Left lung (tissue), 10 donors: Measurements from ENCODE around the gene GRIK2. TPM values are rescaled to one million over a fixed set of nuclear protein-coding genes. Genes with fewer than 3 reads are reported as not detected.

ENCODE experiments used
- ATAC-seq: fragments of 200-7000 bp; cut with Tn5 transposase; one replicate; pipeline ENCODE4 v1.9.1; 2020; ENCODE audit warnings: moderate library complexity
- DNase-seq, 4 donors: peaks; one replicate each; pipeline ENCODE4 v3.0.0-alpha.2; 2013 to 2020
- H3K27ac ChIP-seq, 2 donors: fragments of 200-600 bp; sonication (generic) in 1 of 2; one replicate each; pipeline versions ENCODE4 v1.5.0 to v1.8.0; 2020 to 2021
- H3K27me3 ChIP-seq, 2 donors: fragments of 200-600 bp; sonication (generic) in 1 of 2; one replicate each; pipeline versions ENCODE4 v1.5.0 to v1.8.0; 2020 to 2021
- H3K36me3 ChIP-seq, 2 donors: fragments of 200-600 bp; sonication (generic) in 1 of 2; one replicate each; pipeline versions ENCODE4 v1.5.0 to v1.8.0; 2020 to 2021
- H3K4me1 ChIP-seq, 2 donors: fragments of 200-600 bp; one replicate each; pipeline ENCODE4 v1.8.0; 2021
- H3K4me3 ChIP-seq, 2 donors: fragments of 200-600 bp; sonication (generic) in 1 of 2; one replicate each; pipeline versions ENCODE4 v1.5.0 to v1.8.0; 2020 to 2021; ENCODE audit warnings: mild to moderate bottlenecking in 1 of 2
- H3K9me3 ChIP-seq, 2 donors: fragments of 200-600 bp; sonication (generic) in 1 of 2; one replicate each; pipeline versions ENCODE4 v1.5.0 to v1.8.0; 2020 to 2021
- CTCF ChIP-seq, 2 donors: fragments of 200-600 bp; sonication (generic) in 1 of 2; IDR thresholded peaks; one replicate each; pipeline versions ENCODE4 v1.5.0 to v1.8.0; 2021; ENCODE audit warnings: antibody characterized with exemption in 2 of 2
- intact Hi-C, 2 donors: fragments of 100-400 bp; cut with DNase I; formaldehyde crosslinking; loops; one replicate each; pipeline versions ENCODE4 v1.11.2 to v1.14.2; 2022
- polyA plus RNA-seq, 6 donors: library from polyadenylated mRNA; unstranded; fragments of 120-200 nt; gene quantifications; one replicate each; pipeline ENCODE4 v1.2.1, GENCODE V29; 2013; ENCODE audit not compliant: insufficient read length in 6 of 6
- total RNA-seq, 2 donors: library from RNA; stranded (reverse); fragmentation: NEBNext Ultra II Directional; extraction: Animal tissue kit (Norgen Biotek cat#: 25700); gene quantifications; one replicate each; pipeline ENCODE4 v1.2.1, GENCODE V29; 2021
- donor health status: DM: no; HTN: yes; CAD: no.
- donor health status: DM: no; HTN: no; CAD: no.

GRIK2 gene
- total and polyA plus RNA-seq, 8 donors = 0.24 to 0.98 (median 0.67) TPM

GRCh38 chr6:101803136-101803535 is 409.6 kb downstream of the GRIK2 start:
- intact Hi-C loops = no loop called here
- Histone ChIP-seq H3K9me3 (no peaks in the 10 kb centered on the region), H3K27me3 (no peaks in the 10 kb centered on the region), H3K4me3 (no peak overlapping the region), H3K36me3 (no peaks in the 10 kb centered on the region), H3K27ac (no peak overlapping the region), H3K4me1 (no peaks in the 10 kb centered on the region)
- no peak for ATAC-seq
- TF ChIP-seq CTCF (IDR thresholded peaks at IDR 0.05) = no peak
- DNase-seq = no peak

- no peak overlapping the region for H3K27ac ChIP-seq
- no peak for ATAC-seq
- H3K4me3 ChIP-seq = no peak overlapping the region
- no peaks in the 10 kb centered on the region for H3K9me3 ChIP-seq
- no peak for TF ChIP-seq CTCF (IDR thresholded peaks at IDR 0.05)
- no peaks in the 10 kb centered on the region for H3K4me1 ChIP-seq
- H3K36me3 ChIP-seq = no peaks in the 10 kb centered on the region
- no peaks in the 10 kb centered on the region for H3K27me3 ChIP-seq
- intact Hi-C loops = no loop called here
- no peak for DNase-seq
These were observed 412.7 kb downstream of the GRIK2 start for GRCh38 chr6:101806241-101806640.

- H3K9me3 ChIP-seq = no peaks in the 10 kb centered on the region
- no peaks in the 10 kb centered on the region for H3K36me3 ChIP-seq
- no peak overlapping the region for H3K27ac ChIP-seq
- no peak overlapping the region for H3K4me3 ChIP-seq
- intact Hi-C loops = no loop called here
- no peak for TF ChIP-seq CTCF (IDR thresholded peaks at IDR 0.05)
- ATAC-seq (no peak), DNase-seq (no peak)
- H3K4me1 ChIP-seq = no peaks in the 10 kb centered on the region
- no peaks in the 10 kb centered on the region for H3K27me3 ChIP-seq
These were observed 417.6 kb downstream of the GRIK2 start for GRCh38 chr6:101811108-101811507.

- H3K27me3 ChIP-seq = no peaks in the 10 kb centered on the region
- ATAC-seq = no peak
- DNase-seq = no peak
- H3K4me1 ChIP-seq = no peaks in the 10 kb centered on the region
- H3K4me3 ChIP-seq = no peak overlapping the region
- TF ChIP-seq CTCF (IDR thresholded peaks at IDR 0.05) = no peak
- H3K36me3 ChIP-seq = no peaks in the 10 kb centered on the region
- no peaks in the 10 kb centered on the region for H3K9me3 ChIP-seq
- no peak overlapping the region for H3K27ac ChIP-seq
- intact Hi-C loops = no loop called here
These were observed 423.2 kb downstream of the GRIK2 start for GRCh38 chr6:101816716-101817115.

GRCh38 chr6:101818051-101818450 is 424.5 kb downstream of the GRIK2 start:
- Histone ChIP-seq H3K4me3 (no peak overlapping the region), H3K4me1 (no peaks in the 10 kb centered on the region), H3K9me3 (no peaks in the 10 kb centered on the region), H3K27me3 (no peaks in the 10 kb centered on the region), H3K36me3 (no peaks in the 10 kb centered on the region), H3K27ac (no peak overlapping the region)
- ATAC-seq = no peak
- no peak for TF ChIP-seq CTCF (IDR thresholded peaks at IDR 0.05)
- intact Hi-C loops = no loop called here
- no peak for DNase-seq
